GM15510 (cell line): ENCODE measurements around the gene ANKRD66.

Experiments
- POLR2A ChIP-seq: IDR thresholded peaks from 3 replicates; pipeline ENCODE4 v1.6.1; 2011; ENCODE audit warnings: borderline replicate concordance; ENCODE audit not compliant: insufficient read length; ENCODE audit errors: extremely low read depth

The ANKRD66 gene

DNA sequence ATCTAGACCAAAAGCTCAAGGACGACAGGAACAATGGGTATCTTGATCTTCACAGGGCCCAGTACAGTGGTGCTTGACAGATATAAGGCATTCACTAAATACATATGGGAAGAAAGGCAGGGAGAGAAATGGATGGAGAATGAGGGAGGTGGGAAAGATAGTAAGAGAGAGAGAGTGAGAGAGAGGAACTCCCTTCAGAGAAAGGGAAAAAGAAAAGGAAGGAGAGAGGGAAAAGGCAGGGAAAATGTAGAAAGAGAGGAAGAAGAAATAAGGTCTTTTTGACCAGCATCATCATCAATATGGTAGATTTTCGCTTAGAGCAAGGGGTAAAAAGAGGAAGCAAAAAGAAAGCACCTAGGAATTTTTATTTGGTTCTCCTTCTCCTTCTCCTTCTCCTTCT, 760 bp upstream of the ANKRD66 start:
- no peak for TF ChIP-seq POLR2A

GRCh38 chr6:46748940-46749503, 2.3 kb downstream of the ANKRD66 start:
- no peak for TF ChIP-seq POLR2A

- no peak for TF ChIP-seq POLR2A
These were observed 3.0 kb downstream of the ANKRD66 start for GRCh38 chr6:46749731-46750130.

DNA sequence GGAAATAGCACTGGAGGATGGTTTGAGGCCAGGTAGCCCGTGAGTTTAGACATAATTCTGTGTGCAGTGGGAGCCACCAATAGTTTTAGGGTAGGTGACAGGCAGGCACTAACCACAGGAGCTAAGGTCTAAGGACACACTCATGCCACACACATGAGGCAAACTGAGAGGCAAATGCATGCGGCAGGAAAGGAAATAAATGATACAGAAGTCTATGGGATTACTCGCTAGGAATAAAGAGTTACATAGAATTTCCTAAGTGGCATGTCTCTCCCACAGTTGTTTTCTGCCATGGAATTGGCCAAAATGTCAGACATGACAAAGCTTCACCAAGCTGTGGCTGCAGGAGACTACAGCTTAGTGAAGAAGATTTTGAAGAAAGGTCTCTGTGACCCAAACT, 4.9 kb downstream of the ANKRD66 start:
- TF ChIP-seq POLR2A = no peak

DNA sequence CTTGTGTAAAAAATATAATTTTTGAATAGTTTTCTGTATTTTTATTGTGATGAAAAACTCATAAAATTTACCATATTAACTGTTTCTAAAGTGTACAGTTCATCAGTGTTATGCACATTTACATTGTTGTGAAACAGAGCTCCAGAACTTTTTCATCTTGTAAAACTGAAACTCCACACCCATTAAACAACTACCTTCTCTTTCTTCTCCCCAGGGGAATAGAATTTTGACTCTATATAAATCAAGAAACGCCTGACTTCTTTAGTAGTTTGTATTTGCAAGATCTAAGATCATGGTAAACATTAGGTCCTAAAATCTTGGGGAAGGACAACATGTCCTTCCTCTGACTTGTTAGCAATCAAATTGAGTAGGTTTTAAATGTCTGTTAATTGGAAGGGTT, 9.1 kb downstream of the ANKRD66 start:
- no peak for TF ChIP-seq POLR2A

- no peak for TF ChIP-seq POLR2A
These were observed 9.9 kb downstream of the ANKRD66 start for GRCh38 chr6:46756469-46757213.

DNA sequence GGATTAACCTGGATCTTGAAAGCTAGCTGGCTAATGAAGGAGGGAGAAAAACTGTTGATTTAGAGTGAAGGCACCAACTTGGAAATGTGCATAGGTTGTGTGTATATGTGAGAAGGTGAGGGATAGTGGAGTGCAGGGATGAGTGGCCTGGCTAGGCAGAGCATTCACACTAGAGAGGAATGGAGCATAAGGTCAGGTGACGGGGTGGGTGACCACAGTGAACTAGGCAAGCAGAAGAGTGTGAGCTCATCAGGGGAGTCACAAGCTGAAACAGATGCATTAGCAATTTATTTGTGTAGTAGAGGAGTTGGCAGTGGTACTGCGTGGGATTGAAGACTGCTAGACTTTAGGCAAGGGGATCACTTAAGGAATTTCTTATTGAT, 10.5 kb downstream of the ANKRD66 start:
- TF ChIP-seq POLR2A = no peak

DNA sequence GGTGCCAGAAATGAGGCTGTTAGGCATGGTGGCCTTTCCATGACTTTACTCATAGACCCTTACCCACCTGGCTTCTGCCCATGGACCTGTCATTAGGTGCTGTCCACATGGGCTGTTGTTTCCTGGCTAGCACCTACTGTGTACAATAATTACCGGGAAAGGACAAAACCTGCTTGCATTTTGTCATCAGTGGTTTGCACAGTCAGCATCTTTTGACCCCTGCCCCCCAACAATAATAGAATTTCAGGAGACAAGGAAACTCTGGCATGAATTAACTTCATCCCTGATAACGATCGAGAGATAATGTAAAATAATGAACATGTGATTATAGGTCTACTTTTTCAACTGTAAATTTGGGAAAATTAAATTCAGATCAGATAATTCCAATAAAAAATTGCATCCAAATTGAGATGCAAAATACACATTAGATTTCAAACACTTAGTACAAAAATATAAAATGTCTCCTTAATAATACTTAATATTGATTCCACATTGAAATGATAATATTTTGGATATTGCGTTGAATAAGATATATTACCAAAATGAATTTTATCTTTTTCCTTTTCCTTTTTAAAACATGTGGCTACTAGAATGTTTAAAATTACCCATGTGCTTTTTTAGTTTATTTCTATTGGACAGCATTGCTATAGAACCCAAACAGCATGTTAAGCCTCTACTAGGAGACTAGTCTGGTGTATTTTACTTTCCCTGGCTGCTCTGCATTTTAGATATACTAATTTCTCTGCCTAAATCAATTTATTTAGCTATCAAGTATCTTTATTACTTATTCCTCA, 12.4 kb downstream of the ANKRD66 start:
- TF ChIP-seq POLR2A = no peak

DNA sequence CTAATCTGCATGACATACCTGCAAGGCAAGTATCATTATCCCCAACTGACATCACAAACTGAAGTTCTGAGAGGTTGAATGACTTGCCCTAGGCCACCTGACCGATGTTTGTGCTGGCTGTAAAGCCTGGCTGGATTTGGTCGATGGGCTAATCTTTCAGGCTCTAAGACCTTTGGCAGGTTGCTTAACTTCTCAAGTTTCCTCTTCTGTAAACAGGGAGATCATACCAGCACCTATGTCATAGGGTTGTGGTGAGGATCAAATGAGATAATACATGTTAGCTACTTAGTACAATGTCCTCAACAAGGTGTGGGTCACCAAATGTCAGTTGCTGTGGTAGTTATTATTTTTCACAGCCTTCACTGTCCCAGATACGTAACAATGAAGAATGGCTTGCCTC, 14.2 kb downstream of the ANKRD66 start:
- TF ChIP-seq POLR2A = no peak

GRCh38 chr6:46763466-46763865, 16.7 kb downstream of the ANKRD66 start:
- TF ChIP-seq POLR2A = no peak

- TF ChIP-seq POLR2A = no peak
These were observed 18.2 kb downstream of the ANKRD66 start for GRCh38 chr6:46764961-46765360.

DNA sequence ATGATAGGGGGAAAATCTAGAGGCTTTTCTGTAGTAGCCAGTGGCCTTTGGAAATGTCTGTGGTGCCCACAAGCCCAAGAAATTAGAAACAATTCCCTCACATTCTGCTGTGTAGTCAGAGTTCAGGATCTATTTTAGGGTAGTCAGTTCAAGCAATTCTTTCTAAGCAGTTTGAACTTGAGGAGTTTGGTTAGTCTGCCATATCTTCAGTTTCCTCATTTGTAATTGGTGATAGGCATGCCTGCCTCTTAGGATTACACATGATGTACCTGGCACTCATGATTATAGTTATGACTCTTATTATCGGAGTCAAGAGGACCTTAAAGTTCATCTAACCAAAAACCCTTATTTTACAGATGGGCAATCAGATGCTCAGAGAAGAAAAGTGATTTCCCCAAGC, 25.3 kb downstream of the ANKRD66 start:
- TF ChIP-seq POLR2A = no peak

GRCh38 chr6:46772762-46773161, 26.0 kb downstream of the ANKRD66 start:
- TF ChIP-seq POLR2A = no peak

GRCh38 chr6:46773201-46773855, 26.6 kb downstream of the ANKRD66 start:
- TF ChIP-seq POLR2A = no peak

- TF ChIP-seq POLR2A = no peak
These were observed 29.5 kb downstream of the ANKRD66 start for GRCh38 chr6:46776070-46776712.
